Neural cell (in vitro differentiated cells): ENCODE data around the gene FAM124A.

ENCODE experiments used
- CTCF ChIP-seq: fragments of 450-650 bp; IDR thresholded peaks from 2 replicates; pipeline ENCODE4 v1.5.1; 2014; ENCODE audit warnings: antibody characterized with exemption, mild to moderate bottlenecking, moderate library complexity; ENCODE audit not compliant: poor library complexity, severe bottlenecking
- EP300 ChIP-seq: fragments of 450-650 bp; conservative IDR thresholded peaks from 2 replicates; pipeline ENCODE4 v1.6.1; 2014; ENCODE audit warnings: antibody characterized with exemption, mild to moderate bottlenecking, moderate library complexity; ENCODE audit not compliant: poor library complexity, severe bottlenecking
- EZH2 ChIP-seq: fragments of 200-600, 300-800 bp; shearing (Covaris generic), sonication (generic); IDR thresholded peaks from 2 replicates; pipeline ENCODE4 v1.6.1; 2014; ENCODE audit warnings: antibody characterized with exemption, low read length, borderline replicate concordance, mild to moderate bottlenecking; ENCODE audit not compliant: insufficient read depth, poor library complexity, severe bottlenecking
- MXI1 ChIP-seq: fragments of 450-650 bp; conservative IDR thresholded peaks from 2 replicates; pipeline ENCODE4 v1.6.1; 2014; ENCODE audit warnings: antibody characterized with exemption, mild to moderate bottlenecking; ENCODE audit not compliant: poor library complexity, severe bottlenecking
- POLR2AphosphoS5 ChIP-seq: IDR thresholded peaks from 2 replicates; pipeline ENCODE4 v1.6.1; 2012
- RAD21 ChIP-seq: fragments of 450-650 bp; conservative IDR thresholded peaks from 2 replicates; pipeline ENCODE4 v1.6.1; 2014; ENCODE audit warnings: antibody characterized with exemption, mild to moderate bottlenecking, moderate library complexity
- TF ChIP-seq, protein P1 (sequence below): IDR thresholded peaks from 2 replicates; pipeline ENCODE4 v1.6.1; 2012; ENCODE audit warnings: borderline replicate concordance

GRCh38 chr13:51241720-51242119 lies 19.5 kb downstream of the FAM124A start:
- TF ChIP-seq CTCF, result no peak
- no peak for TF ChIP-seq POLR2AphosphoS5
- TF ChIP-seq EP300, result no peak
- TF ChIP-seq EZH2, result no peak
- TF ChIP-seq, protein P1, sequence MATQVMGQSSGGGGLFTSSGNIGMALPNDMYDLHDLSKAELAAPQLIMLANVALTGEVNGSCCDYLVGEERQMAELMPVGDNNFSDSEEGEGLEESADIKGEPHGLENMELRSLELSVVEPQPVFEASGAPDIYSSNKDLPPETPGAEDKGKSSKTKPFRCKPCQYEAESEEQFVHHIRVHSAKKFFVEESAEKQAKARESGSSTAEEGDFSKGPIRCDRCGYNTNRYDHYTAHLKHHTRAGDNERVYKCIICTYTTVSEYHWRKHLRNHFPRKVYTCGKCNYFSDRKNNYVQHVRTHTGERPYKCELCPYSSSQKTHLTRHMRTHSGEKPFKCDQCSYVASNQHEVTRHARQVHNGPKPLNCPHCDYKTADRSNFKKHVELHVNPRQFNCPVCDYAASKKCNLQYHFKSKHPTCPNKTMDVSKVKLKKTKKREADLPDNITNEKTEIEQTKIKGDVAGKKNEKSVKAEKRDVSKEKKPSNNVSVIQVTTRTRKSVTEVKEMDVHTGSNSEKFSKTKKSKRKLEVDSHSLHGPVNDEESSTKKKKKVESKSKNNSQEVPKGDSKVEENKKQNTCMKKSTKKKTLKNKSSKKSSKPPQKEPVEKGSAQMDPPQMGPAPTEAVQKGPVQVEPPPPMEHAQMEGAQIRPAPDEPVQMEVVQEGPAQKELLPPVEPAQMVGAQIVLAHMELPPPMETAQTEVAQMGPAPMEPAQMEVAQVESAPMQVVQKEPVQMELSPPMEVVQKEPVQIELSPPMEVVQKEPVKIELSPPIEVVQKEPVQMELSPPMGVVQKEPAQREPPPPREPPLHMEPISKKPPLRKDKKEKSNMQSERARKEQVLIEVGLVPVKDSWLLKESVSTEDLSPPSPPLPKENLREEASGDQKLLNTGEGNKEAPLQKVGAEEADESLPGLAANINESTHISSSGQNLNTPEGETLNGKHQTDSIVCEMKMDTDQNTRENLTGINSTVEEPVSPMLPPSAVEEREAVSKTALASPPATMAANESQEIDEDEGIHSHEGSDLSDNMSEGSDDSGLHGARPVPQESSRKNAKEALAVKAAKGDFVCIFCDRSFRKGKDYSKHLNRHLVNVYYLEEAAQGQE, result no peak
- TF ChIP-seq MXI1, result no peak
- no peak for TF ChIP-seq RAD21
